IMR-90 (cell line): Measurements from ENCODE around the gene RABGGTA. TPM values are rescaled to one million over a fixed set of nuclear protein-coding genes. Genes with fewer than 3 reads are reported as not detected.

Experiments used
- ATAC-seq: fragments of 200-7000 bp; cut with Tn5 transposase; 2 replicates; pipeline ENCODE4 v1.9.1; 2020; ENCODE audit warnings: low read depth, mild to moderate bottlenecking, moderate library complexity
- BruUV-seq: library from RNA; stranded (reverse); fragments of 400-500 nt; replicated peaks from 2 replicates; lab custom pipeline; 2021; lab: Mats Ljungman, UMichigan
- CTCF ChIA-PET: fragments of 300-600 bp; formaldehyde crosslinking; extraction: SDS; loops from one replicate; lab custom pipeline; 2021; ENCODE audit warnings: antibody characterized with exemption; lab: Yijun Ruan, JAX
- POLR2A ChIA-PET: fragments of 300-600 bp; sonication (Branson Sonifier 250); formaldehyde crosslinking; loops from one replicate; lab custom pipeline; 2022; ENCODE audit warnings: antibody characterized with exemption; ENCODE audit not compliant: unreplicated experiment; lab: Charles Lee
- DNase-seq: peaks from one replicate; pipeline ENCODE4 v3.0.0; 2013
- H2AFZ ChIP-seq: replicated peaks from 2 replicates; pipeline ENCODE3; 2013; ENCODE audit warnings: low read length, mild to moderate bottlenecking; ENCODE audit not compliant: poor library complexity
- H2AK5ac ChIP-seq: 2 replicates; pipeline ENCODE4 v1.6.1; 2013; ENCODE audit warnings: low read depth, low read length, inconsistent platforms
- H2AK9ac ChIP-seq: replicated peaks from 2 replicates; pipeline ENCODE3; 2013; ENCODE audit warnings: mild to moderate bottlenecking, low read depth, low read length, moderate library complexity; ENCODE audit not compliant: poor library complexity
- H2BK120ac ChIP-seq: 2 replicates; pipeline ENCODE4 v1.6.1; 2013; ENCODE audit warnings: low read depth, low read length, inconsistent platforms
- H2BK15ac ChIP-seq: 3 replicates; pipeline ENCODE4 v1.6.1; 2013; ENCODE audit warnings: low read depth, low read length, inconsistent platforms
- H2BK20ac ChIP-seq: 2 replicates; pipeline ENCODE4 v1.6.1; 2013; ENCODE audit warnings: low read depth, mild to moderate bottlenecking, inconsistent platforms, low read length, moderate library complexity
- H2BK5ac ChIP-seq: 2 replicates; pipeline ENCODE4 v1.6.1; 2013; ENCODE audit warnings: mild to moderate bottlenecking, low read depth, low read length, inconsistent platforms; ENCODE audit not compliant: poor library complexity, severe bottlenecking
- H3K14ac ChIP-seq: replicated peaks from 2 replicates; pipeline ENCODE4 v1.6.1; 2013; ENCODE audit warnings: low read depth, low read length, inconsistent platforms
- H3K18ac ChIP-seq: 2 replicates; pipeline ENCODE4 v1.6.1; 2013; ENCODE audit warnings: low read depth, low read length, control low read depth
- H3K23ac ChIP-seq: 2 replicates; pipeline ENCODE4 v1.6.1; 2013; ENCODE audit warnings: low read depth, low read length, inconsistent platforms
- H3K27ac ChIP-seq: 2 replicates; pipeline ENCODE4 v1.5.1; 2013; ENCODE audit warnings: mild to moderate bottlenecking, control low read depth, low read length; ENCODE audit not compliant: insufficient read depth
- H3K27me3 ChIP-seq: 2 replicates; pipeline ENCODE4 v1.6.1; 2013; ENCODE audit warnings: low read length; ENCODE audit not compliant: control insufficient read depth, insufficient read depth
- H3K36me3 ChIP-seq: 2 replicates; pipeline ENCODE4 v1.6.1; 2013; ENCODE audit warnings: low read length, mixed read lengths; ENCODE audit not compliant: control insufficient read depth, insufficient read depth
- H3K4ac ChIP-seq: 2 replicates; pipeline ENCODE4 v1.6.1; 2013; ENCODE audit warnings: low read depth, low read length, inconsistent platforms
- H3K4me1 ChIP-seq: 2 replicates; pipeline ENCODE4 v1.6.1; 2013; ENCODE audit warnings: low read length, mixed read lengths; ENCODE audit not compliant: control insufficient read depth, insufficient read depth
- H3K4me2 ChIP-seq: 2 replicates; pipeline ENCODE4 v1.6.1; 2013; ENCODE audit warnings: low read depth, mild to moderate bottlenecking, control low read depth, low read length, moderate library complexity
- H3K4me3 ChIP-seq: 2 replicates; pipeline ENCODE4 v1.5.1; 2013; ENCODE audit warnings: low read depth, mild to moderate bottlenecking, control low read depth, low read length, moderate library complexity; ENCODE audit not compliant: insufficient read depth
- H3K56ac ChIP-seq: 2 replicates; pipeline ENCODE4 v1.6.1; 2013; ENCODE audit warnings: low read length, inconsistent platforms; ENCODE audit not compliant: insufficient read depth; ENCODE audit errors: extremely low read depth
- H3K79me1 ChIP-seq, 2 experiments: 2 replicates each; pipeline ENCODE4 v1.6.1; 2013; ENCODE audit warnings: low read length in 2 of 2, inconsistent platforms in 1 of 2, low read depth in 1 of 2
- H3K9ac ChIP-seq: 2 replicates; pipeline ENCODE4 v1.6.1; 2013; ENCODE audit warnings: low read depth, low read length, control low read depth
- H3K9me1 ChIP-seq: 2 replicates; pipeline ENCODE4 v1.6.1; 2013; ENCODE audit warnings: low read length, inconsistent platforms; ENCODE audit not compliant: insufficient read depth
- H3K9me3 ChIP-seq: 2 replicates; pipeline ENCODE4 v1.6.1; 2013; ENCODE audit warnings: low read length; ENCODE audit not compliant: control insufficient read depth, insufficient read depth
- H4K20me1 ChIP-seq: 2 replicates; pipeline ENCODE4 v1.6.1; 2013; ENCODE audit warnings: low read length, inconsistent platforms; ENCODE audit not compliant: insufficient read depth
- H4K5ac ChIP-seq: 2 replicates; pipeline ENCODE4 v1.6.1; 2013; ENCODE audit warnings: mild to moderate bottlenecking, low read depth, low read length, control low read depth
- H4K8ac ChIP-seq, 2 experiments: 2 replicates each; pipeline ENCODE4 v1.6.1; 2013; ENCODE audit warnings: low read depth in 2 of 2, low read length in 2 of 2, control low read depth in 1 of 2, inconsistent platforms in 1 of 2
- H4K91ac ChIP-seq: 2 replicates; pipeline ENCODE4 v1.6.1; 2013; ENCODE audit warnings: low read depth, low read length, inconsistent platforms; ENCODE audit not compliant: insufficient read depth
- BHLHE40 ChIP-seq: fragments of 150-350 bp; IDR thresholded peaks from 2 replicates; pipeline ENCODE4 v1.6.1; 2016; ENCODE audit warnings: mild to moderate bottlenecking, low read depth, low read length
- CEBPB ChIP-seq: IDR thresholded peaks from 2 replicates; pipeline ENCODE4 v1.6.1; 2012; ENCODE audit warnings: low read depth, low read length, improper control_type of control experiment
- CTCF ChIP-seq: conservative IDR thresholded peaks from 2 replicates; pipeline ENCODE4 v1.5.1; 2012; ENCODE audit warnings: mild to moderate bottlenecking, low read depth, low read length, improper control_type of control experiment
- ELK1 ChIP-seq: fragments of 150-350 bp; IDR thresholded peaks from 2 replicates; pipeline ENCODE4 v1.6.1; 2016; ENCODE audit warnings: low read depth, mild to moderate bottlenecking, low read length, moderate library complexity, borderline replicate concordance
- MAFK ChIP-seq: IDR thresholded peaks from 2 replicates; pipeline ENCODE4 v1.6.1; 2012; ENCODE audit warnings: low read depth, low read length, improper control_type of control experiment
- MAZ ChIP-seq: IDR thresholded peaks from 2 replicates; pipeline ENCODE4 v1.6.1; 2012; ENCODE audit warnings: low read depth, mild to moderate bottlenecking, low read length, improper control_type of control experiment, moderate library complexity, borderline replicate concordance
- POLR2A ChIP-seq: IDR thresholded peaks from 2 replicates; pipeline ENCODE4 v1.6.1; 2012; ENCODE audit warnings: mild to moderate bottlenecking, low read depth, low read length
- RAD21 ChIP-seq: IDR thresholded peaks from 2 replicates; pipeline ENCODE4 v1.6.1; 2012; ENCODE audit warnings: low read length, improper control_type of control experiment
- RCOR1 ChIP-seq: IDR thresholded peaks from 2 replicates; pipeline ENCODE4 v1.6.1; 2012; ENCODE audit warnings: mild to moderate bottlenecking, low read length, improper control_type of control experiment; ENCODE audit not compliant: insufficient replicate concordance
- RFX5 ChIP-seq: IDR thresholded peaks from 2 replicates; pipeline ENCODE4 v1.8.0; 2012; ENCODE audit warnings: low read depth, mild to moderate bottlenecking, low read length, moderate library complexity
- SMC3 ChIP-seq: fragments of 150-350 bp; IDR thresholded peaks from 2 replicates; pipeline ENCODE4 v1.6.1; 2016; ENCODE audit warnings: low read depth, mild to moderate bottlenecking, antibody characterized with exemption, low read length, moderate library complexity
- USF2 ChIP-seq: fragments of 150-350 bp; IDR thresholded peaks from 2 replicates; pipeline ENCODE4 v1.6.1; 2017; ENCODE audit warnings: mild to moderate bottlenecking, antibody characterized with exemption, low read length, low read depth
- WGBS, 2 experiments: methylation state at CpG; one replicate each; pipeline versions ENCODE4 v1.1.5 to v1.1.7; 2013; ENCODE audit warnings: missing lambda C conversion rate in 2 of 2; ENCODE audit not compliant: insufficient read length in 1 of 2; ENCODE audit errors: extremely low coverage in 2 of 2; 5-methylcytosine and 5-hydroxymethylcytosine counted together
- dilution Hi-C: fragments of 300-500 bp; cut with HindIII; formaldehyde crosslinking; loops from one replicate; pipeline ENCODE4 v1.14.3; 2018; ENCODE audit warnings: low sequenced_read_pairs; ENCODE audit not compliant: unreplicated experiment
- in situ Hi-C: fragments of 300-500 bp; cut with MboI; formaldehyde crosslinking; loops from 3 replicates; pipeline ENCODE4 v1.14.3; 2019; ENCODE audit warnings: low sequenced_read_pairs, inconsistent platforms, mixed read lengths
- intact Hi-C: fragments of 100-400 bp; cut with micrococcal nuclease; formaldehyde crosslinking; loops from 2 replicates; pipeline ENCODE4 v1.10.0; 2022
- polyA plus RNA-seq, 3 experiments: library from polyadenylated mRNA; depleted of rRNA; stranded (reverse); fragments of >200 nt; gene quantifications; 2 replicates each; pipeline ENCODE4 v1.2.3, GENCODE V29; 2012; ENCODE audit warnings: low replicate concordance in 1 of 3
- total RNA-seq: library from RNA; depleted of rRNA; stranded (reverse); fragments of >200 nt; gene quantifications from 2 replicates; pipeline ENCODE4 v1.2.3, GENCODE V29; 2012

Gene RABGGTA
- total and polyA plus RNA-seq, 2 of the 4 experiments (the other 2 are of a cell fraction) = 25.6 to 55.6 TPM

- peak; percentile 87 for TF ChIP-seq CTCF
- TF ChIP-seq CEBPB = no peak
Measured at GRCh38 chr14:24271134-24271833, at the start of gene RABGGTA (continued).

GRCh38 chr14:24317141-24317928 is 45.9 kb upstream of the RABGGTA start:
- no peak overlapping the region for H3K4ac ChIP-seq
- peaks cover 43% of the 10 kb centered on the region for H3K27me3 ChIP-seq
- H4K8ac ChIP-seq = no peak overlapping the region
- H3K4me2 ChIP-seq = no peak overlapping the region
- 100% methylated on average over 1 of the region's 3 CpGs; no CpG with 5 or more reads in 1 of the 2 experiments for WGBS, 2 experiments
- peaks cover 6% of the 10 kb centered on the region for H3K9me1 ChIP-seq
- BruUV-seq = no TSS peak
- no peak overlapping the region for H2BK20ac ChIP-seq
- no peak for DNase-seq
- no peak overlapping the region for H4K91ac ChIP-seq
- H3K23ac ChIP-seq = no peak overlapping the region
- H2BK120ac ChIP-seq = no peak overlapping the region
- no peak overlapping the region for H2AFZ ChIP-seq
- ChIA-PET POLR2A (no interaction called here), CTCF (no interaction called here)
- H3K4me3 ChIP-seq = no peak overlapping the region
- ATAC-seq = no peak
- no peak overlapping the region for H2AK5ac ChIP-seq
- no peak overlapping the region for H3K27ac ChIP-seq
- no peaks in the 10 kb centered on the region for H3K9me3 ChIP-seq
- dilution Hi-C loops (no loop called here), in situ Hi-C loops (no loop called here), intact Hi-C loops (no loop called here)
- H4K20me1 ChIP-seq = no peaks in the 10 kb centered on the region
- H2AK9ac ChIP-seq = peak overlapping the region; percentile 79
- no peak overlapping the region for H3K56ac ChIP-seq
- H3K18ac ChIP-seq = no peak overlapping the region
- H3K14ac ChIP-seq = no peak overlapping the region
- no peak overlapping the region for H3K9ac ChIP-seq
- no peak overlapping the region for H4K5ac ChIP-seq
- no peaks in the 10 kb centered on the region for H3K79me1 ChIP-seq
- H3K4me1 ChIP-seq = no peaks in the 10 kb centered on the region
- no peaks in the 10 kb centered on the region for H3K36me3 ChIP-seq
- no peak overlapping the region for H2BK5ac ChIP-seq
- no peak overlapping the region for H2BK15ac ChIP-seq
- TF ChIP-seq RFX5 (no peak), USF2 (no peak), SMC3 (no peak), BHLHE40 (no peak), MAFK (no peak), MAZ (no peak), POLR2A (no peak), RAD21 (no peak), ELK1 (no peak), RCOR1 (no peak)
